SK-N-SH (cell line): ENCODE measurements around the gene PBX3. TPM values are rescaled to one million over a fixed set of nuclear protein-coding genes. Genes with fewer than 3 reads are reported as not detected.

Experiments
- CTCF ChIA-PET: fragments of 300-600, 350-600 bp; formaldehyde crosslinking; extraction: SDS; loops from one replicate; lab custom pipeline; 2021; lab: Yijun Ruan, JAX
- POLR2A ChIA-PET: fragments of 350-600 bp; sonication (Branson Sonifier 250); formaldehyde crosslinking; extraction: SDS; loops from one replicate; lab custom pipeline; 2020; ENCODE audit warnings: antibody characterized with exemption, inconsistent platforms; lab: Yijun Ruan, JAX
- DNase-seq: peaks from one replicate; pipeline ENCODE4 v3.0.0; 2012
- H2AFZ ChIP-seq: fragments of 200-600 bp; sonication (generic); 2 replicates; pipeline ENCODE4 v1.8.1; 2016; ENCODE audit warnings: antibody characterized with exemption, mild to moderate bottlenecking, low read depth
- H3F3A ChIP-seq: fragments of 200-600 bp; sonication (generic); replicated peaks from 2 replicates; pipeline ENCODE3; 2016; ENCODE audit warnings: antibody characterized with exemption, mild to moderate bottlenecking; ENCODE audit not compliant: insufficient read depth
- H3K27ac ChIP-seq, 2 experiments: fragments of 200-500 bp in 1 of 2; fragments of 200-600 bp in 1 of 2; sonication (Bioruptor generic) in 1 of 2; sonication (generic), shearing (Covaris generic) in 1 of 2; 2 replicates each; pipeline versions ENCODE4 v1.5.1 to v1.6.1; 2014 to 2016; ENCODE audit warnings: low read depth in 2 of 2, inconsistent platforms in 1 of 2, low read length in 1 of 2, mild to moderate bottlenecking in 1 of 2, mixed read lengths in 1 of 2
- H3K27me3 ChIP-seq: fragments of 200-600 bp; sonication (generic), shearing (Covaris generic); 2 replicates; pipeline ENCODE4 v1.6.1; 2016; ENCODE audit warnings: mixed run types; ENCODE audit not compliant: insufficient read depth
- H3K36me3 ChIP-seq, 2 experiments: fragments of 200-500 bp in 1 of 2; fragments of 200-600 bp in 1 of 2; sonication (Bioruptor generic) in 1 of 2; sonication (generic) in 1 of 2; replicated peaks in 1 of 2; 2 replicates each; pipeline versions ENCODE3 to v1.5.1; 2014 to 2016; ENCODE audit warnings: low read length in 1 of 2, mild to moderate bottlenecking in 1 of 2; ENCODE audit not compliant: insufficient read depth in 2 of 2, control insufficient read depth in 1 of 2
- H3K4me1 ChIP-seq, 2 experiments: fragments of 200-500 bp in 1 of 2; fragments of 200-600 bp in 1 of 2; sonication (Bioruptor generic) in 1 of 2; sonication (generic), shearing (Covaris generic) in 1 of 2; 2 replicates each; pipeline versions ENCODE4 v1.5.1 to v1.6.1; 2014 to 2016; ENCODE audit warnings: low read depth in 1 of 2, low read length in 1 of 2, mixed run types in 1 of 2; ENCODE audit not compliant: insufficient read depth in 2 of 2, control insufficient read depth in 1 of 2
- H3K4me2 ChIP-seq: fragments of 200-600 bp; sonication (generic), shearing (Covaris generic); 2 replicates; pipeline ENCODE4 v1.6.1; 2017; ENCODE audit warnings: mixed run types
- H3K4me3 ChIP-seq, 2 experiments: fragments of 200-500 bp in 1 of 2; fragments of 200-600 bp in 1 of 2; sonication (Bioruptor generic) in 1 of 2; sonication (generic), shearing (Covaris generic) in 1 of 2; 2 replicates each; pipeline versions ENCODE4 v1.5.1 to v1.8.1; 2014 to 2016; ENCODE audit warnings: low read depth in 2 of 2, inconsistent platforms in 1 of 2, low read length in 1 of 2, mild to moderate bottlenecking in 1 of 2, mixed read lengths in 1 of 2, moderate library complexity in 1 of 2
- H3K79me2 ChIP-seq: fragments of 200-600 bp; sonication (generic); 2 replicates; pipeline ENCODE4 v1.8.1; 2017; ENCODE audit warnings: mild to moderate bottlenecking; ENCODE audit not compliant: insufficient read depth
- H3K9ac ChIP-seq: fragments of 200-600 bp; sonication (generic); 2 replicates; pipeline ENCODE4 v1.6.1; 2017; ENCODE audit warnings: mixed run types
- H3K9me2 ChIP-seq: fragments of 200-600 bp; sonication (generic); 2 replicates; pipeline ENCODE4 v1.6.1; 2017; ENCODE audit warnings: mixed run types
- H3K9me3 ChIP-seq: fragments of 200-600 bp; sonication (generic); 2 replicates; pipeline ENCODE4 v1.6.1; 2017; ENCODE audit warnings: mixed run types, mild to moderate bottlenecking, moderate library complexity
- H4K20me1 ChIP-seq: fragments of 200-600 bp; sonication (generic); 2 replicates; pipeline ENCODE4 v1.6.1; 2017; ENCODE audit warnings: mild to moderate bottlenecking, mixed run types; ENCODE audit not compliant: insufficient read depth
- ELF1 ChIP-seq: IDR thresholded peaks from 2 replicates; pipeline ENCODE4 v1.4.0; 2012
- EP300 ChIP-seq, 2 experiments: IDR thresholded peaks; 2 replicates each; pipeline versions ENCODE4 v1.4.0 to v1.6.1; 2012; ENCODE audit warnings: borderline replicate concordance in 1 of 2, low read depth in 1 of 2, low read length in 1 of 2
- EZH2phosphoT487 ChIP-seq: fragments of 200-600 bp; sonication (generic); IDR thresholded peaks from 2 replicates; pipeline ENCODE4 v1.6.1; 2017; ENCODE audit warnings: low read depth, mixed run types, mild to moderate bottlenecking, antibody characterized with exemption, moderate library complexity, borderline replicate concordance
- FOXJ3 ChIP-seq: sonication (generic); formaldehyde crosslinking; IDR thresholded peaks from 2 replicates; pipeline ENCODE4 v1.5.1; 2020; ENCODE audit warnings: mild to moderate bottlenecking, missing genetic modification reagents
- FOXM1 ChIP-seq: IDR thresholded peaks from 2 replicates; pipeline ENCODE4 v1.4.0; 2012; ENCODE audit warnings: low read depth, mild to moderate bottlenecking
- GABPA ChIP-seq: IDR thresholded peaks from 2 replicates; pipeline ENCODE4 v1.4.0; 2012; ENCODE audit warnings: low read depth, mild to moderate bottlenecking
- GATA2 ChIP-seq: sonication (generic); formaldehyde crosslinking; IDR thresholded peaks from 2 replicates; pipeline ENCODE4 v1.5.0; 2020; ENCODE audit warnings: mild to moderate bottlenecking, missing genetic modification reagents
- MAX ChIP-seq: IDR thresholded peaks from 2 replicates; pipeline ENCODE4 v1.4.0; 2012; ENCODE audit warnings: low read depth
- MEF2A ChIP-seq: IDR thresholded peaks from 2 replicates; pipeline ENCODE4 v1.4.0; 2012; ENCODE audit warnings: low read depth, borderline replicate concordance
- MXI1 ChIP-seq: IDR thresholded peaks from 2 replicates; pipeline ENCODE4 v1.6.1; 2012; ENCODE audit warnings: mild to moderate bottlenecking, low read depth, low read length, improper control_type of control experiment
- NFIC ChIP-seq: IDR thresholded peaks from 2 replicates; pipeline ENCODE4 v1.4.0; 2012; ENCODE audit warnings: borderline replicate concordance
- NRF1 ChIP-seq: IDR thresholded peaks from 2 replicates; pipeline ENCODE4 v1.6.1; 2012; ENCODE audit warnings: low read depth, mild to moderate bottlenecking, low read length
- PBX3 ChIP-seq: IDR thresholded peaks from 2 replicates; pipeline ENCODE4; 2012
- RCOR1 ChIP-seq: fragments of 150-350 bp; IDR thresholded peaks from 2 replicates; pipeline ENCODE4 v1.6.1; 2017; ENCODE audit warnings: antibody characterized with exemption, low read length
- REST ChIP-seq: IDR thresholded peaks from 2 replicates; pipeline ENCODE4 v1.6.1; 2012; ENCODE audit warnings: mild to moderate bottlenecking, low read depth, low read length, moderate library complexity
- RFX5 ChIP-seq: IDR thresholded peaks from 2 replicates; pipeline ENCODE4 v1.6.1; 2012; ENCODE audit warnings: mild to moderate bottlenecking, improper control_type of control experiment, low read length
- RXRA ChIP-seq: IDR thresholded peaks from 2 replicates; pipeline ENCODE4 v1.4.0; 2012; ENCODE audit warnings: low read depth, mild to moderate bottlenecking, borderline replicate concordance
- SIN3A ChIP-seq: IDR thresholded peaks from 2 replicates; pipeline ENCODE4 v1.6.1; 2012; ENCODE audit warnings: low read depth, mild to moderate bottlenecking, low read length, moderate library complexity, borderline replicate concordance
- SMC3 ChIP-seq: IDR thresholded peaks from 2 replicates; pipeline ENCODE4 v1.6.1; 2012; ENCODE audit warnings: low read depth, low read length, improper control_type of control experiment
- TAF1 ChIP-seq: IDR thresholded peaks from 2 replicates; pipeline ENCODE4 v1.6.1; 2012; ENCODE audit warnings: low read depth, mild to moderate bottlenecking, low read length, moderate library complexity, borderline replicate concordance
- TCF12 ChIP-seq: IDR thresholded peaks from 2 replicates; pipeline ENCODE4 v1.4.0; 2012
- TEAD4 ChIP-seq: IDR thresholded peaks from 2 replicates; pipeline ENCODE4 v1.4.0; 2012; ENCODE audit warnings: mild to moderate bottlenecking, borderline replicate concordance; ENCODE audit not compliant: insufficient read depth
- USF1 ChIP-seq: IDR thresholded peaks from 2 replicates; pipeline ENCODE4 v1.4.0; 2012; ENCODE audit warnings: low read depth, borderline replicate concordance
- USF2 ChIP-seq: fragments of 150-350 bp; IDR thresholded peaks from 2 replicates; pipeline ENCODE4 v1.6.1; 2017; ENCODE audit warnings: antibody characterized with exemption, low read length, low read depth, borderline replicate concordance
- WGBS: methylation state at CpG from one replicate; pipeline ENCODE4 v1.1.6; 2017; ENCODE audit warnings: low lambda C conversion rate; 5-methylcytosine and 5-hydroxymethylcytosine counted together
- polyA plus RNA-seq, 3 experiments: library from polyadenylated mRNA; depleted of rRNA; stranded (reverse); fragments of >200 nt; gene quantifications; 2 replicates each; pipeline ENCODE4 v1.2.3, GENCODE V29; 2012

PBX3 gene
- polyA plus RNA-seq, 1 of the 3 experiments (the other 2 are of a cell fraction) = 73.0 TPM

GRCh38 chr9:125785248-125785751, 38.1 kb downstream of the PBX3 start:
- no peaks in the 10 kb centered on the region for H3K27me3 ChIP-seq
- WGBS = 92% methylated on average over 5 of the region's 5 CpGs

GRCh38 chr9:125787715-125788114, 40.5 kb downstream of the PBX3 start:
- Histone ChIP-seq H3K9ac (no peak overlapping the region), H3K27ac (no peak overlapping the region), H3K36me3 (peaks cover 19 to 60% of the 10 kb centered on the region in 2 experiments), H3K79me2 (peaks cover 100% of the 10 kb centered on the region), H3K9me2 (no peaks in the 10 kb centered on the region), H3K9me3 (no peaks in the 10 kb centered on the region), H3K4me1 (no peaks in the 10 kb centered on the region; a peak in 1 of 4 replicates), H3F3A (peaks cover 5% of the 10 kb centered on the region), H4K20me1 (peaks cover 91% of the 10 kb centered on the region), H3K27me3 (no peaks in the 10 kb centered on the region), H2AFZ (no peak overlapping the region), H3K4me2 (no peak overlapping the region), H3K4me3 (no peak overlapping the region)
- no peak for DNase-seq
- ChIA-PET CTCF (no interaction called here), POLR2A (no interaction called here)
- 100% methylated on average over 1 of the region's 1 CpG for WGBS
- TF ChIP-seq NRF1 (no peak), MXI1 (no peak), REST (no peak), ELF1 (no peak), NFIC (no peak), PBX3 (no peak), EZH2phosphoT487 (no peak), TCF12 (no peak), TEAD4 (no peak), SMC3 (no peak), RXRA (no peak), TAF1 (no peak), USF2 (no peak), RCOR1 (no peak), MEF2A (no peak)

More at GRCh38 chr9:125785248-125785751, 38.1 kb downstream of the PBX3 start:
- no peak overlapping the region for H3K9ac ChIP-seq
- peaks cover 17% of the 10 kb centered on the region for H3F3A ChIP-seq
- H3K9me3 ChIP-seq = peaks cover 5% of the 10 kb centered on the region; the same call in 1 of the 2 replicates
- H3K4me2 ChIP-seq = no peak overlapping the region
- DNase-seq = no peak
- ChIA-PET POLR2A (no interaction called here), CTCF (no interaction called here)
- peaks cover 22 to 58% of the 10 kb centered on the region in 2 experiments for H3K36me3 ChIP-seq
- no peaks in the 10 kb centered on the region for H3K9me2 ChIP-seq
- peaks cover 84% of the 10 kb centered on the region for H4K20me1 ChIP-seq
- H3K4me1 ChIP-seq = no peaks in the 10 kb centered on the region; a peak in 1 of 4 replicates
- no peak overlapping the region for H3K27ac ChIP-seq
- peaks cover 98% of the 10 kb centered on the region for H3K79me2 ChIP-seq
- no peak for TF ChIP-seq EP300 (IDR thresholded peaks at IDR 0.05; ENCODE audit: borderline replicate concordance in 1 of 2, low read depth in 1 of 2, low read length in 1 of 2)
- no peak for TF ChIP-seq FOXJ3 (CRISPR knock-in tag)
- TF ChIP-seq TEAD4 = no peak
- TF ChIP-seq FOXM1 = no peak
- no peak for TF ChIP-seq SIN3A
- TF ChIP-seq RXRA = no peak
- TF ChIP-seq GATA2 (CRISPR knock-in tag) = no peak
- TF ChIP-seq MAX = no peak
- no peak for TF ChIP-seq RFX5
- no peak for TF ChIP-seq GABPA
- TF ChIP-seq SMC3 = no peak
- no peak for TF ChIP-seq USF1
- H3K4me3 ChIP-seq = no peak overlapping the region
- no peak overlapping the region for H2AFZ ChIP-seq
